Liver (tissue), 9 donors: ENCODE results near the gene TTC39A. TPM values are rescaled to one million over a fixed set of nuclear protein-coding genes. Genes with fewer than 3 reads are reported as not detected.

Experiments
- DNase-seq: peaks from one replicate; pipeline ENCODE4 v3.0.0-alpha.2; 2017; ENCODE audit warnings: low spot score
- H3K27ac ChIP-seq, 2 donors: one replicate each; pipeline ENCODE4 v1.7.0; 2013; ENCODE audit warnings: inconsistent platforms in 2 of 2, low read length in 2 of 2, control low read depth in 1 of 2, low read depth in 1 of 2, mild to moderate bottlenecking in 1 of 2
- H3K27me3 ChIP-seq, 4 donors: one replicate each; pipeline versions ENCODE4 v1.6.1 to v1.7.0; 2013; ENCODE audit warnings: low read length in 3 of 4, inconsistent platforms in 1 of 4, mild to moderate bottlenecking in 1 of 4, moderate library complexity in 1 of 4; ENCODE audit not compliant: control insufficient read depth in 4 of 4, insufficient read depth in 4 of 4
- H3K36me3 ChIP-seq, 4 donors: one replicate each; pipeline versions ENCODE4 v1.6.1 to v1.7.0; 2013; ENCODE audit warnings: low read length in 3 of 4, mild to moderate bottlenecking in 3 of 4, low read depth in 1 of 4, moderate library complexity in 1 of 4; ENCODE audit not compliant: control insufficient read depth in 4 of 4, insufficient read depth in 3 of 4
- H3K4me1 ChIP-seq, 4 donors: one replicate each; pipeline versions ENCODE4 v1.6.1 to v1.7.0; 2013; ENCODE audit warnings: low read length in 3 of 4, mild to moderate bottlenecking in 3 of 4, moderate library complexity in 1 of 4; ENCODE audit not compliant: control insufficient read depth in 4 of 4, insufficient read depth in 4 of 4
- H3K4me3 ChIP-seq, 3 donors: one replicate each; pipeline versions ENCODE4 v1.6.1 to v1.7.0; 2013; ENCODE audit warnings: low read length in 3 of 3, control low read depth in 1 of 3, low read depth in 1 of 3, mild to moderate bottlenecking in 1 of 3
- H3K9ac ChIP-seq, 2 donors: one replicate each; pipeline ENCODE4 v1.7.0; 2013; ENCODE audit warnings: low read length in 2 of 2, mild to moderate bottlenecking in 2 of 2, moderate library complexity in 2 of 2, control low read depth in 1 of 2, low read depth in 1 of 2
- H3K9me3 ChIP-seq, 4 donors: one replicate each; pipeline versions ENCODE4 v1.6.1 to v1.7.0; 2013; ENCODE audit warnings: low read length in 3 of 4; ENCODE audit not compliant: control insufficient read depth in 4 of 4
- CTCF ChIP-seq: fragments of 150-350 bp; IDR thresholded peaks from 2 replicates; pipeline ENCODE4 v1.5.1; 2017; ENCODE audit warnings: improper control_type of control experiment, low read depth, low read length; ENCODE audit not compliant: missing input control
- EGR1 ChIP-seq, 2 donors: IDR thresholded peaks; 2 replicates each; pipeline ENCODE4 v1.6.1; 2016 to 2018; ENCODE audit warnings: antibody characterized with exemption in 2 of 2, low read depth in 2 of 2
- FOXA1 ChIP-seq: IDR thresholded peaks from 2 replicates; pipeline ENCODE4 v1.6.1; 2016; ENCODE audit warnings: antibody characterized with exemption
- FOXA2 ChIP-seq: IDR thresholded peaks from 2 replicates; pipeline ENCODE4 v1.6.1; 2016; ENCODE audit warnings: antibody characterized with exemption
- HNF4A ChIP-seq, 2 donors: conservative IDR thresholded peaks; 2 replicates each; pipeline ENCODE4 v1.6.1; 2016; ENCODE audit warnings: antibody characterized with exemption in 2 of 2, mild to moderate bottlenecking in 2 of 2
- HNF4G ChIP-seq: IDR thresholded peaks from 2 replicates; pipeline ENCODE4 v1.6.1; 2016; ENCODE audit warnings: antibody characterized with exemption
- JUND ChIP-seq, 2 donors: IDR thresholded peaks; 2 replicates each; pipeline ENCODE4 v1.6.1; 2016; ENCODE audit warnings: antibody characterized with exemption in 2 of 2
- NR2F2 ChIP-seq: IDR thresholded peaks from 2 replicates; pipeline ENCODE4 v1.6.1; 2016; ENCODE audit warnings: antibody characterized with exemption
- RAD21 ChIP-seq, 2 donors: IDR thresholded peaks; 2 replicates each; pipeline ENCODE4 v1.6.1; 2016; ENCODE audit warnings: antibody characterized with exemption in 2 of 2, mild to moderate bottlenecking in 2 of 2
- REST ChIP-seq: IDR thresholded peaks from 2 replicates; pipeline ENCODE4 v1.6.1; 2016; ENCODE audit warnings: antibody characterized with exemption, mild to moderate bottlenecking
- RXRA ChIP-seq, 2 donors: IDR thresholded peaks; 2 replicates each; pipeline ENCODE4 v1.6.1; 2017 to 2018; ENCODE audit warnings: antibody characterized with exemption in 2 of 2, mild to moderate bottlenecking in 1 of 2
- SP1 ChIP-seq: IDR thresholded peaks from 2 replicates; pipeline ENCODE4 v1.6.1; 2018; ENCODE audit warnings: antibody characterized with exemption, mild to moderate bottlenecking
- TAF1 ChIP-seq: conservative IDR thresholded peaks from 2 replicates; pipeline ENCODE4 v1.6.1; 2016; ENCODE audit warnings: antibody characterized with exemption, mild to moderate bottlenecking
- YY1 ChIP-seq: IDR thresholded peaks from 2 replicates; pipeline ENCODE4 v1.6.1; 2016; ENCODE audit warnings: antibody characterized with exemption, mild to moderate bottlenecking
- WGBS: extraction: QIAGEN DNeasy Blood & Tissue Kit; methylation state at CpG from one replicate; pipeline ENCODE4 v1.1.7; 2013; 5-methylcytosine and 5-hydroxymethylcytosine counted together
- polyA plus RNA-seq, 2 donors: library from polyadenylated mRNA; stranded (reverse) in 1 of 2; unstranded in 1 of 2; fragments of 200-250 nt in 1 of 2; fragments of >200 nt in 1 of 2; fragmentation: Nextera tagmentation in 1 of 2; extraction: Ambion mirVana in 1 of 2; gene quantifications; one replicate each; pipeline versions ENCODE4 v1.2.1 to v1.2.3, GENCODE V29; 2013 to 2015
- total RNA-seq, 2 donors: library from RNA; depleted of rRNA; stranded (reverse); fragments of >200 nt; gene quantifications; one replicate each; pipeline ENCODE4 v1.2.3, GENCODE V29; 2014
- TF ChIP-seq, protein P1 (sequence below): IDR thresholded peaks from 2 replicates; pipeline ENCODE4 v1.6.1; 2016; ENCODE audit warnings: antibody characterized with exemption
- TF ChIP-seq, protein P2 (sequence below): IDR thresholded peaks from 2 replicates; pipeline ENCODE4 v1.6.1; 2016; ENCODE audit warnings: antibody characterized with exemption
- donor health status: healthy.
- donor health status: healthy.
- donor health status: healthy.
- donor health status: healthy.
- donor health status: healthy.

Gene TTC39A
- total and polyA plus RNA-seq, 4 donors, result 0.32 to 1.9 (median 1.4) TPM

GRCh38 chr1:51336711-51337110 lies 6.3 kb upstream of the TTC39A start:
- no peak overlapping the region for H3K27ac ChIP-seq
- no peaks in the 10 kb centered on the region for H3K4me1 ChIP-seq
- H3K36me3 ChIP-seq, result no peaks in the 10 kb centered on the region
- TF ChIP-seq, protein P1, sequence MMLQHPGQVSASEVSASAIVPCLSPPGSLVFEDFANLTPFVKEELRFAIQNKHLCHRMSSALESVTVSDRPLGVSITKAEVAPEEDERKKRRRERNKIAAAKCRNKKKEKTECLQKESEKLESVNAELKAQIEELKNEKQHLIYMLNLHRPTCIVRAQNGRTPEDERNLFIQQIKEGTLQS, result no peak
- no peak overlapping the region for H3K9ac ChIP-seq
- DNase-seq, result no peak
- no peak overlapping the region for H3K4me3 ChIP-seq
- WGBS, result 93% methylated on average over 4 of the region's 4 CpGs
- H3K9me3 ChIP-seq, result no peaks in the 10 kb centered on the region
- H3K27me3 ChIP-seq, result no peaks in the 10 kb centered on the region

DNA sequence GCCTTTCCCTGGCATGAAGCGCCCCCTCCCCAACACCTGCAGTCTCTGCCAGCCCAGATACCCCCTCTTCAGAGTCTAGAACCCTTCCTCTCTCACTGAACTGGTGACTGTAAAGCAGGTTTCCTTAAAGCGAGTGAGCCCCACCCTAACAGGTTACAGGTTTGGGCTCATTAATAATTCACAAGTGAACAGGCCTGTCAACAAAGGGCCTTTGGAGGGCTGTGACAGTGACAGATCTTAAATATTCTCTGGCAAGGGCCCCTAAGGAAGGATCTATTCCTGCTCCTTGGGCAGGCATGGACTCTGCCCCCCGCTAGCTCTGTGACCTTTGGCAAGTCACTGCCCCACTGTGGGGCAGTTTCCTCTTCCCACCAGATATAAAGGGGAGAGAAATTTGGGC lies 5.6 kb upstream of the TTC39A start:
- no peak for DNase-seq
- Histone ChIP-seq H3K27me3 (no peaks in the 10 kb centered on the region), H3K9me3 (no peaks in the 10 kb centered on the region), H3K27ac (no peak overlapping the region), H3K36me3 (no peaks in the 10 kb centered on the region), H3K9ac (no peak overlapping the region), H3K4me1 (peaks cover 0 to 3% (median under 1%) of the 10 kb centered on the region in 4 donors), H3K4me3 (no peak overlapping the region)
- WGBS, result 88% methylated on average over 3 of the region's 3 CpGs
- TF ChIP-seq TAF1 (no peak), YY1 (no peak), SP1 (no peak), HNF4A (conservative IDR thresholded peaks at IDR 0.05) (no peak), RAD21 (IDR thresholded peaks at IDR 0.05) (no peak), FOXA2 (no peak), JUND (IDR thresholded peaks at IDR 0.05) (no peak), NR2F2 (no peak), FOXA1 (no peak), EGR1 (IDR thresholded peaks at IDR 0.05; ENCODE audit: low read depth in 2 of 2) (no peak), RXRA (IDR thresholded peaks at IDR 0.05) (no peak), REST (no peak), HNF4G (no peak), CTCF (no peak)
- TF ChIP-seq, protein P1, result no peak
- TF ChIP-seq, protein P2, sequence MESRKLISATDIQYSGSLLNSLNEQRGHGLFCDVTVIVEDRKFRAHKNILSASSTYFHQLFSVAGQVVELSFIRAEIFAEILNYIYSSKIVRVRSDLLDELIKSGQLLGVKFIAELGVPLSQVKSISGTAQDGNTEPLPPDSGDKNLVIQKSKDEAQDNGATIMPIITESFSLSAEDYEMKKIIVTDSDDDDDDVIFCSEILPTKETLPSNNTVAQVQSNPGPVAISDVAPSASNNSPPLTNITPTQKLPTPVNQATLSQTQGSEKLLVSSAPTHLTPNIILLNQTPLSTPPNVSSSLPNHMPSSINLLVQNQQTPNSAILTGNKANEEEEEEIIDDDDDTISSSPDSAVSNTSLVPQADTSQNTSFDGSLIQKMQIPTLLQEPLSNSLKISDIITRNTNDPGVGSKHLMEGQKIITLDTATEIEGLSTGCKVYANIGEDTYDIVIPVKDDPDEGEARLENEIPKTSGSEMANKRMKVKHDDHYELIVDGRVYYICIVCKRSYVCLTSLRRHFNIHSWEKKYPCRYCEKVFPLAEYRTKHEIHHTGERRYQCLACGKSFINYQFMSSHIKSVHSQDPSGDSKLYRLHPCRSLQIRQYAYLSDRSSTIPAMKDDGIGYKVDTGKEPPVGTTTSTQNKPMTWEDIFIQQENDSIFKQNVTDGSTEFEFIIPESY, result no peak
